SK-N-MC (cell line): ENCODE measurements around the gene DFFA.
A peak's percentile ranks its signal among the peaks of the same experiment; 100 is the strongest.

ENCODE experiments used
- DNase-seq: peaks from one replicate; pipeline ENCODE4 v3.0.0-alpha.2; 2011; ENCODE audit warnings: low read depth, low spot score
- H3K27ac ChIP-seq: fragments of 200-600 bp; sonication (generic); 2 replicates; pipeline ENCODE4 v1.5.1; 2016; ENCODE audit warnings: mixed run types
- H3K36me3 ChIP-seq: fragments of 200-600 bp; sonication (generic); 2 replicates; pipeline ENCODE4 v1.6.1; 2017; ENCODE audit warnings: antibody characterized with exemption, low read length, mixed read lengths; ENCODE audit not compliant: insufficient read depth
- H3K4me3 ChIP-seq: fragments of 200-600 bp; sonication (generic); 2 replicates; pipeline ENCODE4 v1.5.1; 2016
- H3K9ac ChIP-seq: fragments of 200-600 bp; sonication (generic); 2 replicates; pipeline ENCODE4 v1.8.0; 2017; ENCODE audit warnings: mixed run types, mixed read lengths; ENCODE audit not compliant: insufficient read length
- H3K9me3 ChIP-seq: fragments of 200-600 bp; sonication (generic); 2 replicates; pipeline ENCODE4 v1.6.1; 2017; ENCODE audit warnings: low read depth, mild to moderate bottlenecking, antibody characterized with exemption, low read length, moderate library complexity, mixed read lengths
- EZH2 ChIP-seq: fragments of 200-600 bp; sonication (generic); IDR thresholded peaks from one replicate; pipeline ENCODE4 v1.6.1; 2017; ENCODE audit warnings: antibody characterized with exemption
- FOXP2 ChIP-seq: optimal IDR thresholded peaks from 2 replicates; pipeline ENCODE3; 2011; ENCODE audit warnings: mild to moderate bottlenecking, moderate library complexity; ENCODE audit not compliant: insufficient read depth; ENCODE audit errors: extremely low read length, control extremely low read depth
- POLR2AphosphoS5 ChIP-seq: IDR thresholded peaks from 2 replicates; pipeline ENCODE4 v1.6.1; 2012; ENCODE audit warnings: mild to moderate bottlenecking, low read depth, low read length, borderline replicate concordance

The DFFA gene, protein sequence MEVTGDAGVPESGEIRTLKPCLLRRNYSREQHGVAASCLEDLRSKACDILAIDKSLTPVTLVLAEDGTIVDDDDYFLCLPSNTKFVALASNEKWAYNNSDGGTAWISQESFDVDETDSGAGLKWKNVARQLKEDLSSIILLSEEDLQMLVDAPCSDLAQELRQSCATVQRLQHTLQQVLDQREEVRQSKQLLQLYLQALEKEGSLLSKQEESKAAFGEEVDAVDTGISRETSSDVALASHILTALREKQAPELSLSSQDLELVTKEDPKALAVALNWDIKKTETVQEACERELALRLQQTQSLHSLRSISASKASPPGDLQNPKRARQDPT

DNA sequence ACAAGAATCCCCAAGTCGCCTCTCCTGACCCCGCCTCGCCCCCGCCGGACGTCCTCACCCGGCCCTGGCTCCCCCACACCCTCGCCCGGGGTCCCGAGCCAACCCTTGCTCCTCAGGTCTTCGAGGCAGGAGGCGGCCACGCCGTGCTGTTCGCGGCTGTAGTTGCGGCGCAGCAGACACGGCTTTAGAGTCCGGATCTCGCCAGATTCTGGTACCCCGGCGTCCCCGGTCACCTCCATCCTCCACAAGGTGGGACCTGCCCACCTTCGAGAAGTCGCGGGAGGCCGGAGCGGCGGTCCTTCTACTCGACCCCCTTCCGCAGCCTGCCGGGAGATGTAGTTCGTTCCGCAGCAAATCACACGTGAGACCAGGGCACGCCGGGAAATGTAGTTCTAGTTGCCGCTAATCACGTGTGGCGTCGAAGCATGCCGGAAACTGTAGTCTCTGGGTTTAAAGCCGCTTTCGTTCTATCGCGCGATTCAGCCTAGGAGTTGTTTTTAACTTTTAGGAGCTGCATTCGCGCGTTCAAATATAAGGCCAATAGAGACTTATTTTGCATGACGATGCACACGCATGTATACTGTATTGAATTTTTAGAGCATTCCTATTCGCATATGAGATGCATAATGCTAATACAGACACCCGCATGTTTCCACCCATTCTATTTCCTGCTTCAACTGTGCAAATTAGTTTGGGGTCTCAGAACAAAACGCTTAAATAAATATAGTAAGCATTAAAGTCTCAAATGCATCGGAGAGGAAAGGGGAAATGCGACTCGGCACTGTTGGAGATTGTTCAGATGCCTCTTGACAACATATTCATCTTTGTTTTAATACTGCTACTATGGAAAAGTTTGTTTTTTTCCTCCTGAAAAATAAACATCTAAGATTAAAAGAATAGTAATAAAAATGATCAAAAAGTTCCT, at the start of gene DFFA:
Gene DFFA (minus strand): TSS at position 310 of the 925 bp plus-strand sequence. CDS start 71 bp downstream, at position 239.
- Histone ChIP-seq H3K9ac (peak within 1 kb of the TSS; percentile 89), H3K9me3 (no peaks in the 10 kb centered on the region), H3K27ac (peak within 1 kb of the TSS; percentile 94), H3K4me3 (peak within 1 kb of the TSS; percentile 96), H3K36me3 (peaks cover 28% of the 10 kb centered on the region)
- peak; percentile 91 for DNase-seq
- TF ChIP-seq POLR2AphosphoS5: peak; percentile 90
- TF ChIP-seq FOXP2: no peak

DNA sequence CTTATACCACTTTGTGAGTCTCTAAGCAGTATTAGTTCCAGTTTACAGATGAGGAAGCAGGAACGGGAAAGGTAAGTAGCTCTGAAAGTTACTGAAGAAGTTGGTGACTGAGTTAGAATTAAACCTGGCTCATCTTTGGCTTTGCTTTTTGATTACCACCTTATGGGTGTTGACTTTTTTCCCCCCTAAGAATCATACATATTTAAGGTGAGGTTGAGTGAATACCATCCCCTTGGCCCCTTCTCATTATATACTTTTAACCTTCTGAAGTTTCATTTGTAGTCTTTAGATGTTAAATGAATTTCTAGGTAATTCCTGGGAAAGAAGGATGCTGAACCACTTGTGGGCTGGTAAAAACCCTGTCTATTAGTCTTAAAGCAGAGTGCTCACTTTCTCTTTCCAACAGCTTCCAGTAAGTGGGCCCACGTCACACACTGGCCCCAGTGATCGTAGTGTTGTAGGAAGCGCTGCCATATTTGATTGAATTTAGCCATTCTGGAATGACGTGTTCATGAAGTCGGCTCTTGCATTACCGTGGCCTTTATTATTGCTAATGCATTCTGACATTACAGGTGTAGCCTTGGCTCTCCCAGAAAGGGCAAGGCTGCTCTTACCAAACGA, 49.3 kb upstream of the DFFA start:
- no peaks in the 10 kb centered on the region for H3K9me3 ChIP-seq
- no peak for TF ChIP-seq POLR2AphosphoS5
- no peak overlapping the region for H3K9ac ChIP-seq
- no peak for DNase-seq
- H3K27ac ChIP-seq: no peak overlapping the region
- no peak overlapping the region for H3K4me3 ChIP-seq
- no peaks in the 10 kb centered on the region for H3K36me3 ChIP-seq

DNA sequence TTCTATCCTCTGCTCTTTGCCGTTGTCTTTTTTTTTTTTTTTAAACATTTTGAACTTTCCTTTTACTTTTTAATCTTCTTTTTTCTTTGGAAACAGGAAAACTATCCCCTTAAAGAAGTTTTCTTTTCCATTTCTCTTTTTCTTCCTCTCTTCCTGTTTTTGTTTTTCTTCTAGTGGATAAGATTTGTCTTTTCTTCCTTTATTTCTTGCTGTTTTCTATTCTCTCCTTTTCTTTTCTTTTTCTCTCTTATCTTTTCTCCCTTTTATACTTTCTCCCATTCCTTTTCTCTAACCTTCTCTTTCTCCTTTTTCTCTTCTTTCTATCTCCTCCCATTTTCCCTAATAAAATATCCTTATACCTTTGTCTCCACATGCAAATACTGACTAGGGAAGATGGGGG, 48.6 kb upstream of the DFFA start:
- DNase-seq: no peak
- no peak overlapping the region for H3K4me3 ChIP-seq
- no peak for TF ChIP-seq POLR2AphosphoS5
- no peak for TF ChIP-seq EZH2
- no peak for TF ChIP-seq FOXP2
- H3K27ac ChIP-seq: no peak overlapping the region
- H3K36me3 ChIP-seq: no peaks in the 10 kb centered on the region
- no peak overlapping the region for H3K9ac ChIP-seq
- no peaks in the 10 kb centered on the region for H3K9me3 ChIP-seq

DNA sequence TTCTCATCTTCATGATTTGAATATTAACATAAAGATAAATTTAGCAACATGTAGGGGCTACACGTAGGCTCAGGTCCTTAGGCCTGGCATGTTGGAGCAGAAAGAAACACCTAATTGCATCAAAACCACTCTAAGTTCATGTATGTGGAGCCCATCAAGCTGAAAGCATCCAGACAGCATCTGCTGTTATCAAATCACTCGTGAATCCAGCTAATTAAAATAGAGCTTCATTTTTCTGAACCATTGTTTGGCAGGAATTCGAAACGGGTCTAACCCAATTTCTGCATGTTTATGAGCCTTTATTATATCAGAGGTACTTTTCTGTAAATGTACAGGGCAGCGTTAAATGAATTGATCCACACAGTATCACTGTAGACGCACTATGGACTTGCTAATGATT, 48.2 kb upstream of the DFFA start:
- DNase-seq: no peak
- H3K9ac ChIP-seq: no peak overlapping the region
- TF ChIP-seq FOXP2 (no peak), POLR2AphosphoS5 (no peak), EZH2 (no peak)
- H3K4me3 ChIP-seq: no peak overlapping the region
- no peak overlapping the region for H3K27ac ChIP-seq
- H3K36me3 ChIP-seq: no peaks in the 10 kb centered on the region
- H3K9me3 ChIP-seq: no peaks in the 10 kb centered on the region

DNA sequence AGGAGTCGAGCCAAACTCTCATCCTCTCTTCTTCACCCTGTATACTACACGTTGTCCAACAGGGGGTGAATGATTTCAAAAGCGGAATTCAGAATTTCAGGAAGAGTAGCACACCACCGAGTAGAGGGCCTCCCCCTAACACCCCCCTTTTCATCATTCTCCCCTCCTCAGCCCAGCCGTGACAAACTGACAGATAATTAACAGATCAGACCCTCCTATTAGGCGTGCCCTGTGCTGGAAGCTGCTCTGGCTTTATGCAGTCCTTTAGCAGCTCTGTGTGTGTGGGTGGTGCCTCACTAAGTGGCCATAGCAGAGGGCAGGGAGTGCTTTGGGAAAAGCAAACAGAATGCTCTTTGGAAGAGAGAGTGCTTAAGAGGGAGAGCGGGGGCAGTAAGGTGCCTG, 46.7 kb upstream of the DFFA start:
- no peak for DNase-seq
- Histone ChIP-seq H3K36me3 (no peaks in the 10 kb centered on the region), H3K9me3 (no peaks in the 10 kb centered on the region), H3K9ac (no peak overlapping the region), H3K4me3 (no peak overlapping the region), H3K27ac (no peak overlapping the region)
- TF ChIP-seq POLR2AphosphoS5: no peak
- TF ChIP-seq EZH2: no peak
- no peak for TF ChIP-seq FOXP2

DNA sequence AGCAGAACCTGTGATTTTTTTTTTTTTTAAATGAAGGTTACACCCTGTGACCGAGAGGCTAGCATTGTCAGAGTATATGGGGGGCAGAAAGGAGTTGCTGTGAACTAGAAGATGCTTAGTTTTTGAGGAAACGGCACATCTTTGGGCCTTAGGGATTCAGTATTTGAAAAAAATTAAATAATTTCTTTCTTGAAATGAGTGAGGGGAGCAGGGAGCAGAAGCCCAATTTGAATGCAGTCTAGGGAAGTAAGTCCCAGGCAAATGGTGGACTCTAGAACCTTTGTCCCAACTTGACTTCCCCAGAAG, 45.3 kb upstream of the DFFA start:
- Histone ChIP-seq H3K9me3 (no peaks in the 10 kb centered on the region), H3K36me3 (no peaks in the 10 kb centered on the region), H3K27ac (no peak overlapping the region), H3K4me3 (no peak overlapping the region), H3K9ac (no peak overlapping the region)
- DNase-seq: no peak
- TF ChIP-seq POLR2AphosphoS5: no peak
- TF ChIP-seq EZH2: no peak
- no peak for TF ChIP-seq FOXP2

DNA sequence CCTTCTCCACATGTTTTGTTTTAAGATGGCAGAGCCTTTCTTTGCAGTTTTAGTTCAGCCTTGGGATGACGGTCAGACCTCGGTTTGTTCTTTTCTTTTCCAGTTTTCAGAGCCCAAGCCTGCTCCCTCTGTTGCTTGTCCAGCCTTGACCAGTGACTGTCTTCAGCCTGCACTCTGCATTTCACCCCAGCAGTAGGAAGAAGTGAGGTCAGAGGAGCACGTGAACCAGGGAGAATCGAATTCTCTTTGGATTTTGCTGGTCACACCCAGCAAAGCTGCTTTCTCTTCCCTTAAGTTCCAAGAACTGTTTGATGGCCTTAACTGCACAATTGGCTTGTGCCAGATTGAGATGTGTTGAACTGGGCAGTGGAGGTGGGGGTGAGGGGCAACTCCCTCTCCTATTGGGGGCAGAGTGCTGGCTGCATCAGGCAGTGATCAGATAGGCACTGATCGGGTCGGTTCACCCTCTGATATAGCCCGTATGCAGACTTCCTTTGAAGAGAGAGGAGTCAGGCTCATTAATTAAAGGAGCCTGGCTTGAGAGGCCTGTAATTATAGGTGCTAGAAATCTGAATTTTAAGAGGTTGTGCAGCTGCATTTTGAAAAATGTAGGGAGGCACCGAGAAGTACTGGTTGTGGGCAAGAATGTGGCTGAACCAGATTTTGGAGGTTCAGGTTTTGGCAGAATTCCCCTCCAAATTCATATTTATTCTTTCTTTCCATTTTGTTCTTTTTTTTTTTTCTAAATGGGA, 44.8 kb upstream of the DFFA start:
- DNase-seq: no peak
- Histone ChIP-seq H3K9me3 (no peaks in the 10 kb centered on the region), H3K9ac (no peak overlapping the region), H3K27ac (no peak overlapping the region), H3K36me3 (no peaks in the 10 kb centered on the region), H3K4me3 (no peak overlapping the region)
- no peak for TF ChIP-seq FOXP2
- no peak for TF ChIP-seq POLR2AphosphoS5
- TF ChIP-seq EZH2: no peak
